WTC11 (cell line): ENCODE measurements around the gene KAT6B. TPM values are rescaled to one million over a fixed set of nuclear protein-coding genes. Genes with fewer than 3 reads are reported as not detected.
A peak's percentile ranks its signal among the peaks of the same experiment; 100 is the strongest.

Experiments
- ATAC-seq: fragments of 200-7000 bp; cut with Tn5 transposase; 2 replicates; pipeline ENCODE4 v1.10.0; 2021; ENCODE audit warnings: mild to moderate bottlenecking, moderate library complexity
- CTCF ChIA-PET: fragments of 300-600 bp; sonication (Branson Sonifier 250); formaldehyde crosslinking; loops from one replicate; lab custom pipeline; 2021; ENCODE audit warnings: antibody characterized with exemption; lab: Charles Lee
- POLR2A ChIA-PET: fragments of 350-600 bp; sonication (Branson Sonifier 250); formaldehyde crosslinking; loops from one replicate; lab custom pipeline; 2021; ENCODE audit warnings: antibody characterized with exemption; lab: Charles Lee
- DNase-seq: peaks from one replicate; pipeline ENCODE4 v3.0.0; 2021; ENCODE audit warnings: low spot score
- H3K27ac Mint-ChIP-seq: 2 replicates; pipeline ENCODE4 v1.8.0; 2021; ENCODE audit warnings: mixed read lengths
- H3K27me3 Mint-ChIP-seq: 2 replicates; pipeline ENCODE4 v1.8.0; 2021; ENCODE audit warnings: low read depth, mild to moderate bottlenecking, moderate library complexity, mixed read lengths
- H3K36me3 Mint-ChIP-seq: 2 replicates; pipeline ENCODE4 v1.8.0; 2021; ENCODE audit warnings: mixed read lengths
- H3K4me1 Mint-ChIP-seq: 2 replicates; pipeline ENCODE4 v1.8.0; 2022; ENCODE audit warnings: mixed read lengths
- H3K4me3 Mint-ChIP-seq: 2 replicates; pipeline ENCODE4 v1.8.0; 2021; ENCODE audit warnings: mild to moderate bottlenecking, moderate library complexity, mixed read lengths
- H3K9me3 Mint-ChIP-seq: 2 replicates; pipeline ENCODE4 v1.8.0; 2021; ENCODE audit warnings: mixed read lengths
- ATF1 ChIP-seq: sonication (generic); formaldehyde crosslinking; IDR thresholded peaks from 2 replicates; pipeline ENCODE4 v1.8.1; 2023; ENCODE audit warnings: mild to moderate bottlenecking, moderate library complexity, missing genetic modification reagents
- ATF2 ChIP-seq: sonication (generic); formaldehyde crosslinking; IDR thresholded peaks from 2 replicates; pipeline ENCODE4 v1.8.1; 2022; ENCODE audit warnings: low read depth, missing genetic modification reagents, borderline replicate concordance
- ATF6 ChIP-seq: sonication (generic); formaldehyde crosslinking; IDR thresholded peaks from 2 replicates; pipeline ENCODE4 v1.8.1; 2023; ENCODE audit warnings: mild to moderate bottlenecking, missing genetic modification reagents
- E2F4 ChIP-seq: sonication (generic); formaldehyde crosslinking; IDR thresholded peaks from 2 replicates; pipeline ENCODE4 v1.8.1; 2022; ENCODE audit warnings: low read depth, mild to moderate bottlenecking, moderate library complexity, missing genetic modification reagents, borderline replicate concordance
- E2F5 ChIP-seq: sonication (generic); formaldehyde crosslinking; IDR thresholded peaks from 2 replicates; pipeline ENCODE4 v1.8.1; 2022; ENCODE audit warnings: mild to moderate bottlenecking, moderate library complexity, missing genetic modification reagents
- ERG ChIP-seq: fragments of 250-450 bp; sonication (Bioruptor Pico); IDR thresholded peaks from 2 replicates; pipeline ENCODE4 v1.8.0; 2021; ENCODE audit warnings: mild to moderate bottlenecking
- ETV6 ChIP-seq: sonication (generic); formaldehyde crosslinking; IDR thresholded peaks from 2 replicates; pipeline ENCODE4 v1.8.1; 2022; ENCODE audit warnings: mild to moderate bottlenecking, missing genetic modification reagents
- FOXP1 ChIP-seq: sonication (generic); formaldehyde crosslinking; IDR thresholded peaks from 2 replicates; pipeline ENCODE4 v1.8.0; 2022; ENCODE audit warnings: missing genetic modification reagents, mild to moderate bottlenecking, moderate library complexity, borderline replicate concordance
- IRF1 ChIP-seq: sonication (generic); formaldehyde crosslinking; IDR thresholded peaks from 2 replicates; pipeline ENCODE4 v1.8.0; 2023; ENCODE audit warnings: missing genetic modification reagents
- MAX ChIP-seq: sonication (generic); formaldehyde crosslinking; IDR thresholded peaks from 2 replicates; pipeline ENCODE4 v1.8.0; 2022; ENCODE audit warnings: mild to moderate bottlenecking, missing genetic modification reagents
- MYBL2 ChIP-seq: sonication (generic); formaldehyde crosslinking; IDR thresholded peaks from 2 replicates; pipeline ENCODE4 v1.8.1; 2023; ENCODE audit warnings: mild to moderate bottlenecking, moderate library complexity, missing genetic modification reagents
- PREB ChIP-seq: sonication (generic); formaldehyde crosslinking; IDR thresholded peaks from 2 replicates; pipeline ENCODE4 v1.8.1; 2022; ENCODE audit warnings: mild to moderate bottlenecking, missing genetic modification reagents, moderate library complexity, borderline replicate concordance
- RORB ChIP-seq: fragments of 250-450 bp; sonication (Bioruptor Pico); IDR thresholded peaks from 2 replicates; pipeline ENCODE4 v1.9.0; 2021; ENCODE audit warnings: mild to moderate bottlenecking
- TEAD4 ChIP-seq: sonication (generic); formaldehyde crosslinking; IDR thresholded peaks from 2 replicates; pipeline ENCODE4 v1.8.0; 2022; ENCODE audit warnings: mild to moderate bottlenecking, missing genetic modification reagents
- ZBTB43 ChIP-seq: sonication (generic); formaldehyde crosslinking; IDR thresholded peaks from 2 replicates; pipeline ENCODE4 v1.8.1; 2023; ENCODE audit warnings: mild to moderate bottlenecking, missing genetic modification reagents
- ZNF121 ChIP-seq: sonication (generic); formaldehyde crosslinking; IDR thresholded peaks from 2 replicates; pipeline ENCODE4 v1.8.0; 2023; ENCODE audit warnings: missing genetic modification reagents
- ZNF396 ChIP-seq: fragments of 250-450 bp; sonication (Bioruptor Pico); IDR thresholded peaks from 2 replicates; pipeline ENCODE4 v1.8.0; 2021; ENCODE audit warnings: mild to moderate bottlenecking, moderate library complexity, borderline replicate concordance
- ZNF512 ChIP-seq: sonication (generic); formaldehyde crosslinking; IDR thresholded peaks from 2 replicates; pipeline ENCODE4 v1.8.1; 2022; ENCODE audit warnings: missing genetic modification reagents, borderline replicate concordance
- total RNA-seq: library from RNA; stranded (reverse); gene quantifications from 3 replicates; pipeline ENCODE4 v1.2.3, GENCODE V29; 2021

The KAT6B gene
- total RNA-seq, 1 experiment from 2014 or later = 18.5 TPM

GRCh38 chr10:75050149-75050919, 223.9 kb downstream of the KAT6B start:
- no peaks in the 10 kb centered on the region for H3K4me1 Mint-ChIP-seq
- H3K9me3 Mint-ChIP-seq = peaks cover 4% of the 10 kb centered on the region; the same call in 1 of the 2 replicates
- DNase-seq = no peak
- POLR2A ChIA-PET = no interaction called here
- H3K4me3 Mint-ChIP-seq = no peak overlapping the region
- CTCF ChIA-PET = no interaction called here
- peaks cover 2% of the 10 kb centered on the region; the same call in 1 of the 2 replicates for H3K36me3 Mint-ChIP-seq
- ATAC-seq = no peak
- TF ChIP-seq ZNF512 (CRISPR knock-in tag) (no peak), ETV6 (CRISPR knock-in tag) (no peak), ERG (no peak), FOXP1 (CRISPR knock-in tag) (no peak), ATF1 (CRISPR knock-in tag) (no peak), ZBTB43 (CRISPR knock-in tag) (no peak), E2F4 (CRISPR knock-in tag) (no peak), TEAD4 (CRISPR knock-in tag) (no peak), E2F5 (CRISPR knock-in tag) (no peak), PREB (CRISPR knock-in tag) (no peak), ZNF121 (CRISPR knock-in tag) (no peak)
- H3K27ac Mint-ChIP-seq = no peak overlapping the region
- peaks cover 6% of the 10 kb centered on the region for H3K27me3 Mint-ChIP-seq

GRCh38 chr10:75051308-75051707, 224.9 kb downstream of the KAT6B start:
- ATAC-seq (no peak), DNase-seq (no peak)
- Mint-ChIP-seq H3K27ac (peak overlapping the region; percentile 10; the same call in 1 of the 2 replicates), H3K36me3 (peaks cover 2% of the 10 kb centered on the region; the same call in 1 of the 2 replicates), H3K9me3 (peaks cover 4% of the 10 kb centered on the region; the same call in 1 of the 2 replicates), H3K4me1 (no peaks in the 10 kb centered on the region), H3K27me3 (no peaks in the 10 kb centered on the region; the same call in 1 of the 2 replicates), H3K4me3 (no peak overlapping the region)
- CTCF ChIA-PET = interaction anchor here (2.3 kb wide), 1 partner anchor 47 kb away, joined by 7 read pairs; no protein-coding TSS in a partner anchor
- POLR2A ChIA-PET = no interaction called here
- no peak for TF ChIP-seq MAX (CRISPR knock-in tag)
- TF ChIP-seq IRF1 (CRISPR knock-in tag) = no peak
- no peak for TF ChIP-seq MYBL2 (CRISPR knock-in tag)
- TF ChIP-seq RORB = no peak
- TF ChIP-seq ATF2 (CRISPR knock-in tag) = no peak
- no peak for TF ChIP-seq ATF6 (CRISPR knock-in tag)
- no peak for TF ChIP-seq ZNF396 (CRISPR knock-in tag)
